Measurements from ENCODE around the gene PLIN5.

Gene PLIN5

GRCh38 chr19:4511300-4512054 is 23.5 kb downstream of the PLIN5 start:
- in situ Hi-C loops (cut with HindIII; ENCODE audit: low sequenced_read_pairs): no loop called here
- DNase-seq (ENCODE audit: low read depth, low spot score): no peak
- H3K4me3 ChIP-seq (ENCODE audit: low read depth, low read length): no peak overlapping the region
- TF ChIP-seq, protein P1, sequence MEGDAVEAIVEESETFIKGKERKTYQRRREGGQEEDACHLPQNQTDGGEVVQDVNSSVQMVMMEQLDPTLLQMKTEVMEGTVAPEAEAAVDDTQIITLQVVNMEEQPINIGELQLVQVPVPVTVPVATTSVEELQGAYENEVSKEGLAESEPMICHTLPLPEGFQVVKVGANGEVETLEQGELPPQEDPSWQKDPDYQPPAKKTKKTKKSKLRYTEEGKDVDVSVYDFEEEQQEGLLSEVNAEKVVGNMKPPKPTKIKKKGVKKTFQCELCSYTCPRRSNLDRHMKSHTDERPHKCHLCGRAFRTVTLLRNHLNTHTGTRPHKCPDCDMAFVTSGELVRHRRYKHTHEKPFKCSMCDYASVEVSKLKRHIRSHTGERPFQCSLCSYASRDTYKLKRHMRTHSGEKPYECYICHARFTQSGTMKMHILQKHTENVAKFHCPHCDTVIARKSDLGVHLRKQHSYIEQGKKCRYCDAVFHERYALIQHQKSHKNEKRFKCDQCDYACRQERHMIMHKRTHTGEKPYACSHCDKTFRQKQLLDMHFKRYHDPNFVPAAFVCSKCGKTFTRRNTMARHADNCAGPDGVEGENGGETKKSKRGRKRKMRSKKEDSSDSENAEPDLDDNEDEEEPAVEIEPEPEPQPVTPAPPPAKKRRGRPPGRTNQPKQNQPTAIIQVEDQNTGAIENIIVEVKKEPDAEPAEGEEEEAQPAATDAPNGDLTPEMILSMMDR (IDR thresholded peaks at IDR 0.05; ENCODE audit: low read depth, low read length): no peak

- no peak overlapping the region for H3K4me3 ChIP-seq (ENCODE audit: low read depth, low read length)
- in situ Hi-C loops (cut with HindIII; ENCODE audit: low sequenced_read_pairs): no loop called here
- no peak for DNase-seq (ENCODE audit: low read depth, low spot score)
- TF ChIP-seq, protein P1 (IDR thresholded peaks at IDR 0.05; ENCODE audit: low read depth, low read length): no peak
Observed at GRCh38 chr19:4510435-4511255, 24.4 kb downstream of the PLIN5 start.

DNA sequence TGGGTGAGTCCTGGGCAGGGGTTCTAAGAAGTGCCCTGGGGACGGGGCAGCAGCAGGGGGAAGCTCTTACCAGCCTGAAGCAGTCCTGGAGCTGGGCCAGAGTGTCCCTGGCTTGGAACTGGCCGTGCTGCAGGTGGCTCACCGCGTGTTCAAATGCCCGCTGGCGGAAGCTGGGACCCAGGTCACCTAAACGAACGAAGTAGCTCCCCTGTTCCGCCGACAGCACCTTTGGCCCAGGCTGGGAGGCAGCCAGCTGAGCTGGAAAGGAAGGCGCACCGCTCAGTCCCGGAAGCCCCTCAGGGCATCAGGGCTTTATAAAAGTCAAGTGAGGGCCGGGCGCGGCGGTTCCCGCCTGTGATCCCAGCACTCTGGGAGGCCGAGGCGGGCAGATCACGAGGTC is 26.3 kb downstream of the PLIN5 start:
- in situ Hi-C loops (cut with HindIII; ENCODE audit: low sequenced_read_pairs): no loop called here
- TF ChIP-seq, protein P1 (IDR thresholded peaks at IDR 0.05; ENCODE audit: low read depth, low read length): no peak
- no peak for DNase-seq (ENCODE audit: low read depth, low spot score)
- H3K4me3 ChIP-seq (ENCODE audit: low read depth, low read length): no peak overlapping the region

DNA sequence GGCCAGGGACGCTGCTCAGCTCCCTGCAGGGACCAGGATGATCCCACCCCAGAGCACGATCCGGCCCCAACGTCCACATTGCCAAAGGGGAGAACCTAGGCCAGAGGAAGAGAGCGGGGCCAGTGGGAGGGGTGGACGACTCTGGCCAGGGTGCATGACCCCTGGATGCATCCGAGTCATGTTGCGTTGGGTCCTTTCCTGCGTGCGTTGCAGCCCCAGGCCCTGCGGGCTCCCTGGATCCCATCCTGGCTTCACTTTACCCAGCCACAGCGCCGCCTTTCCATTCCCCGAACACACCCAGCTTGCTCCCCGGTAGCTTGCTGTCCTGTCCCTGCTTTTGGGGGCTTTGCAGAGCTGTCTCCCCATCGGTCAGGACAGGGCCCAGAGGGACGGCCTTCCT is 27.2 kb downstream of the PLIN5 start:
- no peak for DNase-seq (ENCODE audit: low read depth, low spot score)
- no peak overlapping the region for H3K4me3 ChIP-seq (ENCODE audit: low read depth, low read length)
- in situ Hi-C loops (cut with HindIII; ENCODE audit: low sequenced_read_pairs): no loop called here
- TF ChIP-seq, protein P1 (IDR thresholded peaks at IDR 0.05; ENCODE audit: low read depth, low read length): no peak

DNA sequence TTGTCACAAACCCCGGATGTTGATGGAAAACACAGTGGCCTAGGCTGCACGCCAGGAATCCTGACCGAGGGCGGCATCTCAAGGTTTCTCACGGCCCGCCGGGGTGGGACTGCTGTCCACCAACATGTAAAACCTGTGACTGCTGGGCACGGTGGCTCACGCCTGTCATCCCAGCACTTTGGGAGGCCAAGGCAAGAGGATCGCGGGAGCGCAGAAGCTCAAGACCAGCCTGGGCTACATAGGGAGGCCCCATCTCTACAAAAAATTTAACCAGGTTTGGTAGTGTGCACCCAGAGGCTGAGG is 27.9 kb downstream of the PLIN5 start:
- TF ChIP-seq, protein P1 (IDR thresholded peaks at IDR 0.05; ENCODE audit: low read depth, low read length): no peak
- H3K4me3 ChIP-seq (ENCODE audit: low read depth, low read length): no peak overlapping the region
- no peak for DNase-seq (ENCODE audit: low read depth, low spot score)
- in situ Hi-C loops (cut with HindIII; ENCODE audit: low sequenced_read_pairs): no loop called here

GRCh38 chr19:4506449-4507149 is 28.4 kb downstream of the PLIN5 start:
- in situ Hi-C loops (cut with HindIII; ENCODE audit: low sequenced_read_pairs): no loop called here
- peak; percentile 70 for DNase-seq (ENCODE audit: low read depth, low spot score)

More at GRCh38 chr19:4506449-4507149, 28.4 kb downstream of the PLIN5 start:
- no peak overlapping the region for H3K4me3 ChIP-seq (ENCODE audit: low read depth, low read length)
- TF ChIP-seq, protein P1 (IDR thresholded peaks at IDR 0.05; ENCODE audit: low read depth, low read length): no peak

All from astrocyte of the spinal cord (primary cell).